Sigmoid colon (tissue), 7 donors: ENCODE measurements around the gene MESP2. TPM values are rescaled to one million over a fixed set of nuclear protein-coding genes. Genes with fewer than 3 reads are reported as not detected.

Experiments used
- DNase-seq: peaks from one replicate; pipeline ENCODE4 v3.0.0-alpha.2; 2019
- H3K27ac ChIP-seq, 4 donors: fragments of 200-600 bp; sonication (generic); one replicate each; pipeline ENCODE4 v1.5.1; 2016 to 2019; ENCODE audit warnings: mild to moderate bottlenecking in 1 of 4
- H3K27me3 ChIP-seq, 3 donors: fragments of 200-600 bp; sonication (generic); one replicate each; pipeline ENCODE4 v1.5.1; 2019; ENCODE audit warnings: mild to moderate bottlenecking in 1 of 3
- H3K36me3 ChIP-seq, 4 donors: fragments of 200-600 bp; sonication (generic); one replicate each; pipeline ENCODE4 v1.5.1; 2016 to 2019
- H3K4me1 ChIP-seq, 4 donors: fragments of 200-600 bp; sonication (generic); one replicate each; pipeline ENCODE4 v1.5.1; 2017 to 2019
- H3K4me3 ChIP-seq, 4 donors: fragments of 200-600 bp; sonication (generic); one replicate each; pipeline ENCODE4 v1.5.1; 2017 to 2019; ENCODE audit warnings: mild to moderate bottlenecking in 2 of 4, moderate library complexity in 1 of 4
- H3K9me3 ChIP-seq, 4 donors: fragments of 200-600 bp in 3 of 4; sonication (generic) in 3 of 4; one replicate each; pipeline versions ENCODE4 v1.5.1 to v1.6.1; 2013 to 2019
- CTCF ChIP-seq, 4 experiments: fragments of 450-650 bp in 3 of 4; fragments of 200-600 bp in 1 of 4; IDR thresholded peaks; one replicate each; pipeline ENCODE4 v1.5.1; 2016 to 2019; ENCODE audit warnings: antibody characterized with exemption in 4 of 4, mild to moderate bottlenecking in 3 of 4, moderate library complexity in 2 of 4
- EP300 ChIP-seq, 4 donors: sonication (generic); formaldehyde crosslinking; IDR thresholded peaks; one replicate each; pipeline ENCODE4 v1.6.1; 2017; ENCODE audit warnings: antibody characterized with exemption in 4 of 4
- POLR2A ChIP-seq, 2 donors: fragments of 450-650 bp; IDR thresholded peaks; one replicate each; pipeline ENCODE4 v1.6.1; 2016; ENCODE audit warnings: antibody characterized with exemption in 2 of 2, mild to moderate bottlenecking in 2 of 2, moderate library complexity in 2 of 2
- POLR2AphosphoS5 ChIP-seq, 4 donors: sonication (generic); formaldehyde crosslinking; IDR thresholded peaks; one replicate each; pipeline ENCODE4 v1.6.1; 2017; ENCODE audit warnings: antibody characterized with exemption in 4 of 4
- WGBS, 2 donors: extraction: QIAGEN DNeasy Blood & Tissue Kit; methylation state at CpG; one replicate each; pipeline ENCODE4 v1.1.7; 2013; 5-methylcytosine and 5-hydroxymethylcytosine counted together
- intact Hi-C: fragments of 100-400 bp; cut with DNase I; formaldehyde crosslinking; loops from one replicate; pipeline ENCODE4 v1.15.1; 2023
- polyA plus RNA-seq, 3 donors: library from polyadenylated mRNA; stranded (reverse); fragments of 200-250 nt; gene quantifications; one replicate each; pipeline ENCODE4 v1.2.3, GENCODE V29; 2013
- total RNA-seq, 4 donors: library from RNA; depleted of rRNA; stranded (reverse); fragments of >200 nt; gene quantifications; one replicate each; pipeline ENCODE4 v1.1.0, GENCODE V29; 2016
- donor health status: healthy with polysubstance abuse.
- donor health status: Bipolar disorder and iron deficiency.
- donor health status: healthy.

The MESP2 gene
- total and polyA plus RNA-seq, 7 donors: 1.3 to 1.8 TPM; not detected in 5

- Histone ChIP-seq H3K27ac (no peak overlapping the region), H3K9me3 (no peaks in the 10 kb centered on the region), H3K27me3 (peaks cover 0 to 6% (median 0%) of the 10 kb centered on the region in 3 donors), H3K4me1 (no peaks in the 10 kb centered on the region), H3K4me3 (no peak overlapping the region), H3K36me3 (no peaks in the 10 kb centered on the region)
- TF ChIP-seq POLR2AphosphoS5 (IDR thresholded peaks at IDR 0.05) (no peak), EP300 (IDR thresholded peaks at IDR 0.05) (no peak), POLR2A (IDR thresholded peaks at IDR 0.05) (no peak), CTCF (IDR thresholded peaks at IDR 0.05) (no peak)
- intact Hi-C loops: no loop called here
- WGBS, 2 donors: 95 to 96% methylated on average over 6 of the region's 6 CpGs
- no peak for DNase-seq
These were observed 31.6 kb downstream of the MESP2 start for GRCh38 chr15:89807689-89808088.

- Histone ChIP-seq H3K27me3 (peaks cover 0 to 8% (median 3%) of the 10 kb centered on the region in 3 donors), H3K9me3 (no peaks in the 10 kb centered on the region), H3K4me3 (no peak overlapping the region), H3K4me1 (no peaks in the 10 kb centered on the region), H3K36me3 (no peaks in the 10 kb centered on the region), H3K27ac (no peak overlapping the region)
- DNase-seq: no peak
- TF ChIP-seq CTCF (IDR thresholded peaks at IDR 0.05) (no peak), EP300 (IDR thresholded peaks at IDR 0.05) (no peak), POLR2AphosphoS5 (IDR thresholded peaks at IDR 0.05) (no peak), POLR2A (IDR thresholded peaks at IDR 0.05) (no peak)
- WGBS, 2 donors: 89 to 91% methylated on average over 10 of the region's 10 CpGs
- intact Hi-C loops: no loop called here
These were observed 32.2 kb downstream of the MESP2 start for GRCh38 chr15:89808160-89808870.

- TF ChIP-seq POLR2AphosphoS5 (IDR thresholded peaks at IDR 0.05): no peak
- TF ChIP-seq CTCF (IDR thresholded peaks at IDR 0.05): no peak
- no peak for TF ChIP-seq EP300 (IDR thresholded peaks at IDR 0.05)
- TF ChIP-seq POLR2A (IDR thresholded peaks at IDR 0.05): no peak
- Histone ChIP-seq H3K27me3 (peaks cover 2 to 17% (median 13%) of the 10 kb centered on the region in 3 donors), H3K9me3 (no peaks in the 10 kb centered on the region), H3K36me3 (no peaks in the 10 kb centered on the region), H3K27ac (no peak overlapping the region), H3K4me3 (no peak overlapping the region), H3K4me1 (peaks cover 0 to 4% (median 3%) of the 10 kb centered on the region in 4 donors)
- intact Hi-C loops: no loop called here
- WGBS, 2 donors: 80% methylated on average over 8 of the region's 8 CpGs
- no peak for DNase-seq
These were observed 33.1 kb downstream of the MESP2 start for GRCh38 chr15:89809093-89809786.

- intact Hi-C loops: no loop called here
- Histone ChIP-seq H3K27ac (no peak overlapping the region), H3K27me3 (peaks cover 7 to 22% (median 18%) of the 10 kb centered on the region in 3 donors), H3K4me1 (peaks cover 0 to 9% (median 8%) of the 10 kb centered on the region in 4 donors), H3K4me3 (no peak overlapping the region), H3K36me3 (no peaks in the 10 kb centered on the region), H3K9me3 (no peaks in the 10 kb centered on the region)
- TF ChIP-seq POLR2A (IDR thresholded peaks at IDR 0.05) (no peak), CTCF (IDR thresholded peaks at IDR 0.05) (no peak), POLR2AphosphoS5 (IDR thresholded peaks at IDR 0.05) (no peak), EP300 (IDR thresholded peaks at IDR 0.05) (no peak)
- 97 to 98% methylated on average over 5 of the region's 5 CpGs for WGBS, 2 donors
- DNase-seq: no peak
These were observed 33.6 kb downstream of the MESP2 start for GRCh38 chr15:89809787-89810148.
